Inferior parietal cortex (tissue), 1 donor: ENCODE data around the gene ENPP7.

Experiments
- DNase-seq: peaks from one replicate; pipeline ENCODE4 v3.0.0-alpha.2; 2016; ENCODE audit errors: extremely low spot score

ENPP7 gene

DNA sequence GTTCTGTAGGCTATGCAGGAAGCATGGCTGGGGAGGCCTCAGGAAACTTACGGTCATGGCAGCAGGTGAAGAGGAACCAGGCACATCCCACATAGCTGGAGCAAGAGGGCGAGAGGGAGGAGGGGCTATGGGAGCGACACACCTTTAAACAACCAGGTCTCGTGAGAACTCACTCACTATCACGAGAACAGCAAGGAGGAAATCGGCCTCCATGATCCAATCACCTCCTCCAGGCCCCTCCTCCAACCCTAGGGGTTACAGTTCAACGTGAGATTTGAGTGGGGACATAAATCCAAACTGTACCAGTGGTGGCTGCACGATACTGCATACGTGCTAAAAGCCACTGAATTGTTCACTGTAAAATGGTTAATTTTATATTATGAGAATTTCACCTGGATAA, 26.1 kb upstream of the ENPP7 start:
- DNase-seq: no peak

- DNase-seq: no peak
These were observed 25.1 kb upstream of the ENPP7 start for GRCh38 chr17:79705674-79706073.

DNA sequence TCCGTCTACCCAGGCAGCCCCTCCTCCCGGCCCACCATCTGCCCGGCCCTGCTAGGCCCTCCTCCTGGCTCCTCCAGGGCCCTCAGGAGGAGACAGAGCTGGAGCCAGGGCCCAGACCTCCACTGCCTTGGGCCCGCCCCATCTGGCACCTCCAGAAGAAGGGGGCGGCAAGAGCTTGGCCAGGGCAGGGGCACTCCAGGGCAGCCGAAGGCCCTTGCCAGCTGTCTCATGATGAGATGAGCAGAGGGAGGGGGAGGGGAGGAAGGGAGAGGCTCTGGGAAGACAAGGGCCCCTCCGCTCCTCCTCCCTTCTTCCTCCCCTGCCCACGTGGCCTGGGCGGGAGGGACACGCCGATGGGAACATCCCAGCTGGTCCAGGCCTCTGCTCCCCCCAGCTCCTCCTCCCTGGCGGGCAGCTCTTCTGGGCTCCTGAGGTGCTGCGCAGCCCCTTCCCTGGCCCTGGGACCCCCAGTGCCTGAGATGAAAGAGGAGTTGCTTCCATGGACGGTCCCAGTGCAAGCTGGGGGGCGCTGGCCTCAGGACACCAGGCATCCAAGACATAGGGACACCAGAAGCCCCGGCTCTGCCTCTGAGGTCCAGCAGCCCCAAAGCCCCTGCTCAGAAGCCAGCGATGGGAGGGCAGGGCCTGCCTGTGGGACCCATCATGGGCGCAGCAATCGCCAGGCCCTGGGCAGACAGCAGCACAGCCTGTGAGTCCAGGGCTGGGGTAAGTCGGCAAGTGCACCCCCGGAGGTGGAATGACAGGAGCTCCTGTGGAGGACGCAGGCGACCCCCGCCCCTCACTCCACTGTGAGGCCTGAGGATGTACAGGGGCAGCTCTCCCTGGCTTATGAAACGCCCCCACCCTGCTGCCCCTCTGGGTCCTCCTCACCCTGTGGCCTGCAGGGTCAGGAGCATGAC, 23.6 kb upstream of the ENPP7 start:
- DNase-seq: no peak

DNA sequence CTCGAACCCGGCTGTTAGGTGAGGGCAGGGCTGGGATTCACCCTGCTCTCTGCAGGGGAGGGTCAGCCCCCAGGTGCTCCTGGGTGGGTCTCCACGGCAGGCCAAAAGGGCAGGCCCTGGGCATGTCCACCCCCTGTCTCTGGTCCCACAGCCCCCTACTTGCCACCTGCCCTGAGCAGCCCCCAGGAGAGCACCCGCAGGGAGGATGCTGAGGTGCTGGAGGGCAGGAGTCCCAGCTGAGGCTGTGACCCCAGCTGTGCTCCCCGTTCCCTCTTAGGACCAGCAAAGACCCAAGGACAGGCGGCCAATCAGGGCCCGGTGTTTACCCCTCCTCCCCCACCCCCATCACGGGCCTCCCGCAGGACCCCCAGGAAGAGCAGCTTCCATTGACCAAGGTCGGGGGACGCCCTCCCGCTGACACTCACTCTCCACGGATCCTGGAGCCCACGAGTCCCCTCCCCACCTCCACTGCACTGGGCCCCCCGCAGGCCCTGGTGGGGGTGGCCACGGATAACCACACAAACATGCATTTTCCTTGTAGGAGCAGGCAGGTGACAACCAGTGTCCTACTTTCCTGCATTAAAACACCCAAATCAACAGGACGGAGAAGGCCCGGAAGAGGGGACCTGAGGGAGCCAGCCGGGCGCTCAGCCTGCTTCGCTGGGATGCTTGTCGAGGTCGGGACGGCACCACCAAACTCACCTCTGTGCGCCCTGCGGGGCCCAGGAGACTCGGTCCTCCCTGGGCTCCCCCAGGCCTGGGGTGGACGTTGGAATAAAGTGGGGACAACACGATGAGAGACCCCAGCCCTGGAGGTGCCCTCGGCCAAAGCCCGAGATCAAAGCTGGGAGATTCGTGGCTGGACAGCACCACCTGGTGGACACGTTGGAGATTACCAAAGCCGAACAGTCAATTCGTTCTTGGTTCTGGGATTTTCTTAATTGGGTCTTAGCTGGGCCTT, 22.5 kb upstream of the ENPP7 start:
- DNase-seq: peak; percentile 69

- DNase-seq: no peak
These were observed 18.9 kb upstream of the ENPP7 start for GRCh38 chr17:79711715-79712305.

DNA sequence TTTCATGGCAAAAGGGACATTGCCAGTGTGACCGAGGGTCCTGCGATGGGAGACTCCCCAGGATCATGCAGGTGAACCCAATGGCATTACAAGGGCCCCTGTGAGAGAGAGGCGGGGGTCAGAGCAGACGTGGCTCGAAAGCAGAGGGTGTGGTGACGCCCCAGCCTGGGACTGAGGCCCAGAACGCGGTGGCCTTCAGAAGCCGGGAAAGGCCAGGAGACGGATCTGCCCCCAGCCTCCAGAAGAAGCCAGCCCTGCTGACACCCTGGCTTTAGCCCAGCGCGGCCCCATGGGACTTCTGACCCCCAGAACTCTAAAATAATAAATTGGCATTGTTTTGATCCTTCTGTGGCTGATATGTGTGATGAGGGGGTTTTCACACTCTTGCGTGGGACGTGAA, 17.4 kb upstream of the ENPP7 start:
- DNase-seq: no peak

- DNase-seq: no peak
These were observed 16.3 kb upstream of the ENPP7 start for GRCh38 chr17:79714176-79715097.

GRCh38 chr17:79715098-79715942, 15.4 kb upstream of the ENPP7 start:
- no peak for DNase-seq

DNA sequence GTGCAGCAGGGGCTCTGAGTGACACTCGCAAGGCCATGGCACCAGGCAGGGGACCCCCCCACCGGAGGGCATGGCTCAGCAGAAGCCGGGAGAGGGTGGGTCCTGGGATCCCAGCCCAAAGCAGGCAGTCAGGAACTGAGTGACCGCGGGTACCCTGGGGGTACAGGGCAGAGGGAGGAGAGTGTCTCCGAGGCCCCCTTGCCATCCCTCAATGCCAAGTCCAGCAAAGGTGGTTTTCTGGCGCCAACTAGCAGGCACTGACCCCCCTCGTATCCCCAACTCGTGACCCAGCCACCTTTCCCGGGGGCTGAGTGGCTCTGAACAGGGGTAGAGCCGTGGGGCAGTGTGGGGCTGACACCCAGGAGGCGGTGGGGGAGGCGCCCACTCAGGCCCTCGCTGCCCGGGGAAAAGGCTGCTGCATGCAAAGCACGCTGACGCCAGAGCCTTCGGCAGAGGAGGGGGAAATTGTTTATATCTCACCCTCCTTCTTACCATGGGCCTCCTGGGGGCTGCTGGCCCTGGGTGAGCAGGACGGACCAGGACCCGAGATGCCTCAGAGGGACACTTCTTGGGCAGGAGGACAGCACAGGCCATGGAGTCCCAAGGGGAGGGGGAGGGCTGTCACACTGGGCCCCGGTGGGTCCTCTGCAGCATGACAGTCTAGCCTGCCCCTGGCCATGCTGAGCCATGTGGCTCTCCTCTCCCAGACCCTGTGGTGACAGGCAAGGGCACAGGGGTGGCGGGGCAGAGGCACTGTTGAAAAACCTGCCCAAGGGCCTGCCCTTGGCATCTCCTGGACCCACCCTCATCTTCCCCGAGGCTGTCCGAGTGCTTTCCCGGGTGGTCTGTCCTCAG, 14.6 kb upstream of the ENPP7 start:
- no peak for DNase-seq

DNA sequence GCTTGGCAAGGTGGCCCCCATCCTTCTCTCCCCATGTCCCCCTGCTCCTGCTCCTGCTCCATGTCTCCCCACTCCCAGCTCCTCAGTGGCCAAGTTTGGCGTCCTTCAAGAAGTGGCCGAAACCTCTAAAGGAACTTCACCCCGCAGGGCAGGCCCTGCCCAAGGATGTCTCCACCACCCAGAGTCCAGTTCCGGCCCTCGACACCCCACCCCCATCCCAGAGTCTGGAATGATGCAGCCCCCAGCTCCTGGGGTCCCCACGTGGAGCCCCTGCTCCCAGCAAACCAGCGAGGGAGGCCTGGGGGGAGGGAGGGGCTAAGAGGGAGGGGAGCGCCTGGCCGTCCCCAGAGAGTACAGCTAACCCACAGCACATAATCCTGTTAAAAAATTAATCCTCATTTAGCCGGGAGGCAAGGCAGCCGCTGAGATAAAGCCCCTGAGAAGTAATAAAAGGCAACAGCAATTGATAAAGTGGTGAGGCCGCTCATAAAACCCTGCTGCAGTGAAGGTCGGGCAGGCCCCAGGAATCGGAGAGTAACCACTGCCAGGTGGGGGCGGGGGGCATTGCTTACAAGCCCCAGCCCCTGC, 9.9 kb upstream of the ENPP7 start:
- DNase-seq: no peak

GRCh38 chr17:79721993-79722671, 8.6 kb upstream of the ENPP7 start:
- DNase-seq: no peak

- DNase-seq: no peak
These were observed 8.0 kb upstream of the ENPP7 start for GRCh38 chr17:79722787-79723186.

- DNase-seq: peak; percentile 99
These were observed 2.4 kb upstream of the ENPP7 start for GRCh38 chr17:79728169-79728907.

GRCh38 chr17:79728908-79729471, 1.8 kb upstream of the ENPP7 start:
- DNase-seq: no peak

DNA sequence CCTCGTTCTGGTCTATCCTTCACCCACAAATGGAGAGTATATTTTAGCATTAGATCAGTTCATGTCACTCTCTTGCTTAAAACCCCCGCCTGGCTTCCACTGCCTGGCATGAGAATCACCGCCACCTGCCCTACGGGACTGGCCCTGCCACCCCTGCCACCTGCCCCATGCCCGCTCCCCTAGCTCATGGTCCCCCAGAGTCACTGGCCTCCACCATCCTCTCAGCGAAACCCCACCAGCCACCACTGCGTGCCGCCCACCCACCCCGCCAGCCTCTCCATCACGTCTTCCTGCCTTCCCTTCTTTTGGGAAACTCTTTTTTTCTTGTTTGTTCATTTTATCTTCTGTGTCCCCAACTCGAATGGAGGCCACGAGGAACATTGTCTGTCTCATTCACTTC, 982 bp upstream of the ENPP7 start:
- no peak for DNase-seq

- no peak for DNase-seq
These were observed 340 bp upstream of the ENPP7 start for GRCh38 chr17:79730437-79730768.

DNA sequence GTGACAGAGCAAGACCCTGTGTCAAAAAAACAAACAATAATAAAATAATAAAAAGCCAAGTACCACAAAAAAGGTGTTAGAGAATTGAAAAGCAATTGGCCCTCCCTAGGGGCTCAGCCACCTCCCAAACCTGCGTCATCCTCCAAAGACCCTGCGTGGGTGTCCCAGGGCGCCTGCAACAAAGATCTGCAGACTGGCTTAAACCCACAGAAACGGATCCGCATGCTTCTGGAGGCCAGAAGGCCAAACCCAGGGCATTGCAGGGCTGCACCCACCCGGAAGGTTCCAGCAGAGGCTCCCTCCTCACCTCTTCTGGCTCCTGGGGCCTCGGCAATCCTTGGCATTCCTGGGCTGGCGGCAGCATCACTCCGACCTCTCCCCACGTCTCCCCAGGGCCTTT, 1.5 kb downstream of the ENPP7 start:
- DNase-seq: no peak
